Muscle layer of duodenum (tissue), 2 donors: ENCODE measurements around the gene PICK1.

Experiments used
- H3K27ac ChIP-seq: one replicate; pipeline ENCODE4 v1.7.0; 2013; ENCODE audit warnings: mild to moderate bottlenecking, low read length
- H3K27me3 ChIP-seq: one replicate; pipeline ENCODE4 v1.7.0; 2013; ENCODE audit warnings: low read depth, mild to moderate bottlenecking, control low read depth, low read length
- H3K36me3 ChIP-seq, 2 donors: one replicate each; pipeline ENCODE4 v1.7.0; 2013; ENCODE audit warnings: low read length in 2 of 2, control low read depth in 1 of 2, mild to moderate bottlenecking in 1 of 2; ENCODE audit not compliant: insufficient read depth in 2 of 2, control insufficient read depth in 1 of 2
- H3K4me1 ChIP-seq, 2 donors: one replicate each; pipeline ENCODE4 v1.7.0; 2013; ENCODE audit warnings: low read length in 2 of 2, mild to moderate bottlenecking in 2 of 2, control low read depth in 1 of 2, moderate library complexity in 1 of 2; ENCODE audit not compliant: insufficient read depth in 2 of 2, control insufficient read depth in 1 of 2
- H3K4me3 ChIP-seq, 2 donors: one replicate each; pipeline ENCODE4 v1.7.0; 2013; ENCODE audit warnings: low read length in 2 of 2, low read depth in 1 of 2, mild to moderate bottlenecking in 1 of 2
- H3K9me3 ChIP-seq, 2 donors: one replicate each; pipeline ENCODE4 v1.7.0; 2013; ENCODE audit warnings: low read length in 2 of 2, control low read depth in 1 of 2, mild to moderate bottlenecking in 1 of 2; ENCODE audit not compliant: control insufficient read depth in 1 of 2
- donor health status: healthy.

PICK1 gene

DNA sequence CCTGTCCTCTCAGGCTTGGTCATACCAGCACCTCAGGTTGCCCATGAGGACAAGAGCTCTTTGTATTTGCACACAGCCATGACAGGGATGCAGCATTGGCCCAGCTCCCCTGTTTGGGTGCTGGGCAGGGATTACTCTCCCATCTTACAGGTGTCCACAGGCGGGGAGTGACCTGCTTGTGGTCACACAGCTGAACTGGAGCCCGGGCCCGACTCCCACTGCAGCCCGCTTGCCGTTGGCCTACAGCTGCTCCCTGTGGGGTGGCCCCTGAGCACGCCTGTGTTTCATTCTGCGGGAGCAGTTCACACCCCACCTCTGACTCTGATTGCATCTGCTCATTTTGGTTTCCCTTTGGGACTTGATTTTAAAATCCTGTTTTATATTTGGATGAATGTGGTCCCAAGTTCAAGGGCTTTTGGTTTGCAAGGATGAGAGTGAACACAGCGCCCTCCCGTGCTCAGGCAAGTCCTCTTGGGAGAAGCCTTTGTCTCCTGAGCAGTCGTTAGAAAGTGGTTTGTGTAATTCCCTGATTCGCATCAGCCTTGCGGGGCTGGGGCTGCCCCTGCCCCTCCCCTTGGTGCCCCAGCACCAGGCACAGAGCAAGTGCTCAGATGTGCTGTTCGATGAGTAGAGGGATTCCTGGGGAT lies 9.3 kb downstream of the PICK1 start:
- no peaks in the 10 kb centered on the region for H3K27me3 ChIP-seq
- peaks cover 17 to 37% of the 10 kb centered on the region in 2 donors for H3K36me3 ChIP-seq
- H3K9me3 ChIP-seq: no peaks in the 10 kb centered on the region
- H3K27ac ChIP-seq: no peak overlapping the region
- peaks cover 0 to 24% of the 10 kb centered on the region in 2 donors for H3K4me1 ChIP-seq
- H3K4me3 ChIP-seq: no peak overlapping the region

- H3K27me3 ChIP-seq: no peaks in the 10 kb centered on the region
- no peak overlapping the region for H3K27ac ChIP-seq
- peaks cover 17 to 42% of the 10 kb centered on the region in 2 donors for H3K36me3 ChIP-seq
- no peaks in the 10 kb centered on the region for H3K9me3 ChIP-seq
- no peak overlapping the region for H3K4me3 ChIP-seq
- H3K4me1 ChIP-seq: peaks cover 0 to 24% of the 10 kb centered on the region in 2 donors
These were observed 9.8 kb downstream of the PICK1 start for GRCh38 chr22:38067028-38067415.

GRCh38 chr22:38067761-38068360 lies 10.7 kb downstream of the PICK1 start:
- H3K27me3 ChIP-seq: no peaks in the 10 kb centered on the region
- no peak overlapping the region for H3K4me3 ChIP-seq
- peaks cover 17 to 48% of the 10 kb centered on the region in 2 donors for H3K36me3 ChIP-seq
- no peaks in the 10 kb centered on the region for H3K9me3 ChIP-seq
- no peak overlapping the region for H3K27ac ChIP-seq
- peaks cover 0 to 24% of the 10 kb centered on the region in 2 donors for H3K4me1 ChIP-seq

- Histone ChIP-seq H3K9me3 (no peaks in the 10 kb centered on the region), H3K36me3 (peaks cover 21 to 53% of the 10 kb centered on the region in 2 donors), H3K4me3 (no peak overlapping the region), H3K4me1 (peaks cover 0 to 24% of the 10 kb centered on the region in 2 donors), H3K27ac (no peak overlapping the region), H3K27me3 (no peaks in the 10 kb centered on the region)
These were observed 11.6 kb downstream of the PICK1 start for GRCh38 chr22:38068641-38069371.

- Histone ChIP-seq H3K36me3 (peaks cover 21 to 58% of the 10 kb centered on the region in 2 donors), H3K4me3 (peak overlapping the region in 1 of 2 donors; percentile 6)
These were observed 12.4 kb downstream of the PICK1 start for GRCh38 chr22:38069372-38070249.

GRCh38 chr22:38070250-38070921 lies 13.2 kb downstream of the PICK1 start:
- H3K27ac ChIP-seq: no peak overlapping the region
- H3K9me3 ChIP-seq: no peaks in the 10 kb centered on the region
- H3K4me3 ChIP-seq: no peak overlapping the region
- no peaks in the 10 kb centered on the region for H3K27me3 ChIP-seq
- peaks cover 0 to 24% of the 10 kb centered on the region in 2 donors for H3K4me1 ChIP-seq
- peaks cover 14 to 57% of the 10 kb centered on the region in 2 donors for H3K36me3 ChIP-seq

More at GRCh38 chr22:38069372-38070249, 12.4 kb downstream of the PICK1 start:
- no peaks in the 10 kb centered on the region for H3K27me3 ChIP-seq
- peak overlapping the region; percentile 14 for H3K27ac ChIP-seq
- peaks cover 0 to 24% of the 10 kb centered on the region in 2 donors for H3K4me1 ChIP-seq
- no peaks in the 10 kb centered on the region for H3K9me3 ChIP-seq

DNA sequence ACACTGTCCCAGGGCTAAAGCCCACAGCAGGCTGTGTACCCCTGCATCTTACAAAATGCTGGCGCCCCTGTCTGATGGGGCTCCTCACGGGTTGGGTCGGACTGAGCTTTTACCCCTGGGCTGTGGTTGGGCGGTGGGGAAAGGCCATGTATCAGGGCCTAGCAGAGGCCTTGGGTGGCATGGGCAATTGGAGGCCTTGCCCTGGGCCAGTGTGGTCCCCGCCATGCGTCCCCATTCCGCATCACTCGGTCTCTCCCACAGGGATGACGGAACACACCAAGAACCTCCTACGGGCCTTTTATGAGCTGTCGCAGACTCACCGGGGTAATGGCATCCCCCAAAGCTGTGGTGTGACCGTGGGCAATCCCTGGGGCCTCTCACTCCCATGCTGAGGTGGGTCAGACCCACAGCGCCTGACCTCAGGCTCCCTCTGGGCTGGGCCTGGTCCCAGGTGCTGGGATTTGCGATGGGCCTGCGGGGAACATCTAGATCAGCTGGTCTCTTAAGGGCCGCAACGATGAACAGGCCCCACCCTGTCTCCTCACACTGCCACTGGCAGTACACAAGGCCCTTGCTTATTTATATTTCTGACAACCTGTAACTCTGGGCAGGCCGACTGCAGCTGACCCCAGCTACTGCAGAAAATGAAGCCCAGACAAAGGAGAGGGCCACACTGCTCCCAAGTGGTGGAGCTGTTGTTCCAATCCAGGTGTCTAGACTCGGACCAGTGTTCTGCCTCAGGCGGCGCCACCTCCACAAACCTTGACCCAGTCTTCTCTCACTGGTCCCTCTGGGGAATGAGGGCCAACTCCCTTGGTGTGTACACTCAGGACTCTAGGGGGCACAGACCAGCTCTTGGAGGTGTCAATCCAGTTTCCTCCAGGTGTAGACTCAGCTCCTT lies 14.5 kb downstream of the PICK1 start:
- Histone ChIP-seq H3K27ac (no peak overlapping the region), H3K4me3 (no peak overlapping the region), H3K9me3 (no peaks in the 10 kb centered on the region), H3K36me3 (peaks cover 11 to 44% of the 10 kb centered on the region in 2 donors), H3K27me3 (no peaks in the 10 kb centered on the region), H3K4me1 (peaks cover 0 to 24% of the 10 kb centered on the region in 2 donors)

- Histone ChIP-seq H3K9me3 (no peaks in the 10 kb centered on the region), H3K27ac (no peak overlapping the region), H3K36me3 (peaks cover 11 to 41% of the 10 kb centered on the region in 2 donors), H3K4me3 (no peak overlapping the region), H3K27me3 (no peaks in the 10 kb centered on the region), H3K4me1 (peaks cover 0 to 24% of the 10 kb centered on the region in 2 donors)
These were observed 15.3 kb downstream of the PICK1 start for GRCh38 chr22:38072322-38073149.
